Smooth muscle cell of the umbilical artery (primary cell): ENCODE data around the gene MYOC. TPM values are rescaled to one million over a fixed set of nuclear protein-coding genes. Genes with fewer than 3 reads are reported as not detected.

Experiments used
- total RNA-seq: library from RNA; depleted of rRNA; stranded (reverse); fragments of >200 nt; gene quantifications from 2 replicates; pipeline ENCODE4 v1.2.3, GENCODE V29; 2014

Gene MYOC
- not detected in 2 replicates for total RNA-seq

DNA sequence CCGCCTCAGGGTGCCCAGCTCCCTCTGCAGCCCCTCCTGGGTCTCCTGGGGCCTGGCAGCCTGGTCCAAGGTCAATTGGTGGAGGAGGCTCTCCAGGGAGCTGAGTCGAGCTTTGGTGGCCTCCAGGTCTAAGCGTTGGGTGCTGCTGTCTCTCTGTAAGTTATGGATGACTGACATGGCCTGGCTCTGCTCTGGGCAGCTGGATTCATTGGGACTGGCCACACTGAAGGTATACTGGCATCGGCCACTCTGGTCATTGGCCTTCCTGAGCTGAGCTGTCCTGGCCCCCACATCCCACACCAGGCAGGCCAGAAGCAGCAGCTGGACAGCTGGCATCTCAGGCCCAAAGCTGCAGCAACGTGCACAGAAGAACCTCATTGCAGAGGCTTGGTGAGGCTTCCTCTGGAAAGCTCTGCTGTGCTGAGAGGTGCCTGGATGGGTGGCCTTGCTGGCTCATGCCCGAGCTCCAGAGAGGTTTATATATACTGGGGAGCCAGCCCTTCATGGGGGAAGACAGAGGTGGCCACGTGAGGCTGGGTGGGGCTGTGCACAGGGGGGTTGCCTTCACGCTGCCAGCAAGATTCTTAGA is at the start of gene MYOC:
Gene MYOC, minus strand, starts transcription at position 455 of the 589 bp plus-strand sequence. Its CDS starts 77 bp downstream, at position 378.

DNA sequence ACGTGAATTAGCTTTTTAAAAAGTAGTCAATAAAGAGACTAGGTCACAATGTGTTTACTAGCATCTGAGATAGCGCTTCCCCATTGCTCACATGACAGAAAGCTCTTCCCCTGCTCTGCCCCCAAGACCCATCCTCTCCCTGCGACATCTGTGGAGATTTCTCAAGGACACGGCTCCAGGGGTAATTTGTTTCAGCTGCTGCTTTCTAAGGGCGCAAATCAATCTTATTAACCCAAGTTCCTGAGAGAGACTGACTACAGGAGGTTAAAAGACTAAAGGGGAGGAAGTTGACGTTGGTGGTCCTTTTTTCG is 30.4 kb downstream of the MYOC start, which contains the start of gene MYOCOS:
Gene MYOCOS, plus strand, starts transcription at position 92 of the 311 bp plus-strand sequence. CDS start 1,641 bp downstream, outside the sequence.

Other genes starting within 250 kb of the MYOC start
- gene PRRC2C, start 167.2 kb downstream of the MYOC start, total RNA-seq = 45.4 and 82.6 TPM in 2 replicates
- 0.09 TPM in 1 of 2 replicates, not detected in the other for gene MYOCOS, start 30.4 kb downstream of the MYOC start, total RNA-seq
- gene VAMP4, start 89.4 kb upstream of the MYOC start, total RNA-seq = 8.4 and 8.6 TPM in 2 replicates
- 18.1 and 26.7 TPM in 2 replicates for gene METTL13, start 129.0 kb upstream of the MYOC start, total RNA-seq
- 0.30 and 0.55 TPM in 2 replicates for gene DNM3, start 188.8 kb upstream of the MYOC start, total RNA-seq